ENCODE results near the gene NCR2.
"Not testable (repeated sequence)": the region's sequence is repeated elsewhere in the genome, so short reads cannot be mapped to it uniquely, and the experiment has no call there.

NCR2 gene

GRCh38 chr6:41335296-41335695 lies at the start of gene NCR2:
Gene NCR2, plus strand, starts transcription at chr6:41335608. Its CDS starts 269 bp downstream, at chr6:41335877.
- DNase-seq, result no peak

GRCh38 chr6:41286544-41287346 lies 48.7 kb upstream of the NCR2 start, which contains the start of gene TREM1:
Gene TREM1, minus strand, starts transcription at chr6:41286682. Its CDS starts 27 bp downstream, at chr6:41286655.
- no peak for DNase-seq

- no peak for DNase-seq
Measured at GRCh38 chr6:41288030-41288753, 47.2 kb upstream of the NCR2 start.

GRCh38 chr6:41288754-41289129 lies 46.7 kb upstream of the NCR2 start:
- no peak for DNase-seq

- no peak for DNase-seq
Measured at GRCh38 chr6:41289815-41290214, 45.6 kb upstream of the NCR2 start.

- no peak for DNase-seq
Measured at GRCh38 chr6:41291717-41292116, 43.7 kb upstream of the NCR2 start.

GRCh38 chr6:41294214-41294872 lies 41.1 kb upstream of the NCR2 start:
- DNase-seq, result no peak

- DNase-seq, result not testable (repeated sequence)
Measured at GRCh38 chr6:41297248-41297647, 38.2 kb upstream of the NCR2 start.

GRCh38 chr6:41298785-41299502 lies 36.5 kb upstream of the NCR2 start:
- no peak for DNase-seq

- no peak for DNase-seq
Measured at GRCh38 chr6:41302638-41303037, 32.8 kb upstream of the NCR2 start.

- DNase-seq, result peak; percentile 64
Measured at GRCh38 chr6:41306187-41306854, 29.1 kb upstream of the NCR2 start.

- no peak for DNase-seq
Measured at GRCh38 chr6:41315203-41315602, 20.2 kb upstream of the NCR2 start.

GRCh38 chr6:41315943-41316620 lies 19.3 kb upstream of the NCR2 start:
- DNase-seq, result no peak

GRCh38 chr6:41318261-41318653 lies 17.2 kb upstream of the NCR2 start:
- DNase-seq, result no peak

GRCh38 chr6:41318654-41319565 lies 16.5 kb upstream of the NCR2 start:
- peak; percentile 58 for DNase-seq

GRCh38 chr6:41321183-41321582 lies 14.2 kb upstream of the NCR2 start:
- DNase-seq, result no peak

- no peak for DNase-seq
Measured at GRCh38 chr6:41325446-41326066, 9.9 kb upstream of the NCR2 start.

GRCh38 chr6:41326092-41326491 lies 9.3 kb upstream of the NCR2 start:
- no peak for DNase-seq

GRCh38 chr6:41327177-41327576 lies 8.2 kb upstream of the NCR2 start:
- no peak for DNase-seq

All from NCI-H1694 (cell line).